Measurements from ENCODE around the gene GREM2.

GREM2 gene

GRCh38 chr1:240611619-240612480 lies at the start of gene GREM2:
GREM2 (minus strand) TSS chr1:240612155; CDS start chr1:240493475, 118,680 bp downstream.
- DNase-seq (ENCODE audit: low read depth), result peak; percentile 26

DNA sequence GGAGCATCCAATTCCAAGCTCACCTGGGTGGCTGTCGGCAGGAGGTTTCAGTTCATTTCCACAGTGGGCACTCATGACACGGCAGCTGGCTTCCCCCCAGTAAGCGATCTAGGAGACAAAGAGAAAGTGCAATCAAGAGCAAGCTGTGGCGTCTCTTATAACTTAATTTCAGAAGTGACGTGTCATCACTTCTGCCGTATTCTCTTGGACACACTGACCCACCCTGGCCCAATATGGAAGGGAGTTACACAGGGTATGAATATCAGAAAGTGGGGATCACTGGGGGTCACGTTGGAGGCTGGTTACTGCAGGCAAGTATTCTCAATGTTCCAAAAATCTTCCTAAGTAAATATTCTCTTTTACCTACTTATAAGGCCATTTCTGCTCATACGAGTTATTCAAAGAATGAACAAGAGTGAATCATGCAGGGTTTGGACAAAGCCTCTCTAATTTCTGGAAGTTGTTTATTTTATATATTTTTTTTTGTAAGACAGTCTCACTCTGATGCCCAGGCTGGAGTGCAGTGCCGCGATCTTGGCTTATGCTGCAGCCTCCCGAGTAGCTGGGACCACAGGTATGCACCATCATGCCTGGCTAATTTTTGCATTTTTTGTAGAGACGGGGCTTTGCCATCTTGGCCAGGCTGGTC lies 46.5 kb upstream of the GREM2 start:
- no peak for DNase-seq (ENCODE audit: low read depth)

- DNase-seq (ENCODE audit: low read depth), result no peak
These were observed 44.6 kb upstream of the GREM2 start for GRCh38 chr1:240656531-240656930.

DNA sequence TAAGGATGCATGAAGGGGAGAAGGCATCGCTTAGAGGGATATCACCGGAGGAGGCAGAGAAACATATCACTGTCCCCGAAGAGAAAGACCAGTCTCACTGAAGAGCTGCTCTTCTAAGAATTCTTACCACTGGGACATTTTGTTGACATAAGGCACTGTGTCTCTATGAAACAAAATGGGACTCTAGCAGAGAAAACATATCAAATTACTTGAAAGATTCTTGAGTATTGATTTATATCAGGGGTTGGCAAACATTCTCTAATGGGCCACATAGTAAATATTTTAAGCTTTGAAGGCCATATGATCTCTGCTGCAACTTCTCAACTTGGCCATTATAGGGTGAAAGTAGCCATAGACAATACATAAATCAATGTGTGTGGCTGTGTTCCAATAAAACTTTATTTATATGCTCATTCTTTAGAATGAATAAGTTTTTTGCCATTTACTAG lies 41.0 kb upstream of the GREM2 start:
- DNase-seq (ENCODE audit: low read depth), result no peak

- no peak for DNase-seq (ENCODE audit: low read depth)
These were observed 40.6 kb upstream of the GREM2 start for GRCh38 chr1:240652549-240652948.

DNA sequence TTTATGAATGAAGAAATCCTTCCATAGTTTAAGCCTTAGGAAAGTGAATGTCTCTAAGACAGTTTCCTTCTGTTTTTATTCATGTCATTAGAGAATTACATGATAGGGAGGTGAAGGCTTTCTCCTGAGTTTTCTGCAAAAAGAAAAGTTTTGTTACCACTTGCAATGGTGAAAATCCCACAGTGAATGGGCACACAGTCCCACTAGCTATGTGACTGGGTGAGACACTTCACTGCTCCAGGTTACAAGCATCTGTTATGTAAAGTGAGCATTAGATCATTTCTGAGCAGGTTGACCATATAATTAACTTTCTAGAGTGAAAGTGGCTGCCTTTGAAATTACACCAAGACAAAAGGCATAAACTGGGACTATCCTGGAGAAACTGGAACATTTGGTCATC lies 38.9 kb upstream of the GREM2 start:
- no peak for DNase-seq (ENCODE audit: low read depth)

DNA sequence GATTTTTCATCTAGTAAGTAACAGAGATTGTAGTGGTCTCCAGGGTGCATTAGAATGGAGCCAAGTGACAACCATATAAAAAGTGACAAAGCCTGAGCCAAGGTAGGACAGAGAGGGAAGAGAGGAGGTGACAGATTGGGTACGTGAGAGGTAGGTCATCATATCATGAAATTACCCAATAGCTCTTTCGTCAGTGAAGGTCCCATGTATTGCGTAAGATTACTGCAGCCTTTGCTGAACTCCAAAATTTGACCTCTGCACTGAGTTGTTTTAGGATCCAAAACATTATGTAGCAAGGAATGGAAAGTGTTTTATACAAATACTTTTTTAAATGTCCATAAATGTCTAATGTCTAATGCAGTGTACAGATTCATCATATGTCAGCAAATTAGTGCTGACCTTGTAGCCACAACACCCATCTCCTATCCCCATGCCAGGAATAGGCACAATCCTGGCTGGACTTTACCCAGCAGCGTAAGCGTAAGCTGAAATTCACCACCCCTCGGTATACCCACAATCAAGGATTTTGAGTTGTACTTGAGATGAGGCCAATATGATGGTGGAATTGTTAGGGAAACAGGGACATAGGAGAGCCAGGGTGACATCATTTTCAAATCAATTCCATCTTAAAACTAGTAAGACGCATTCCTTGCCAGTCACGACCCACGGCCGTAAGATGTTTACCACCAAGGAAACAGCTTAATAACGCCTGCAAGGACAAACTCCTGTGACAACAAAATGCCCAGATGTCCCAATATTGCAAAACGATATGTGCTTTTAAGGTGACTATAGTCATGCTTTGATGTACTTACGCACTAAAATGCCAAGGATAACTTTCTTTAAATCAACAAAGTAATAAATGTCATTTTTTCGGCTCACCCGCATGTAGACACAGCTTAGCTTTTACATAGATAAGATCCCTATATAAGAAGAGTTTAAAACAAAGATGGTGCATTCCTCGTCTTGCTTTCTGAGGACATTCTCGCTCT lies 38.1 kb upstream of the GREM2 start:
- no peak for DNase-seq (ENCODE audit: low read depth)

DNA sequence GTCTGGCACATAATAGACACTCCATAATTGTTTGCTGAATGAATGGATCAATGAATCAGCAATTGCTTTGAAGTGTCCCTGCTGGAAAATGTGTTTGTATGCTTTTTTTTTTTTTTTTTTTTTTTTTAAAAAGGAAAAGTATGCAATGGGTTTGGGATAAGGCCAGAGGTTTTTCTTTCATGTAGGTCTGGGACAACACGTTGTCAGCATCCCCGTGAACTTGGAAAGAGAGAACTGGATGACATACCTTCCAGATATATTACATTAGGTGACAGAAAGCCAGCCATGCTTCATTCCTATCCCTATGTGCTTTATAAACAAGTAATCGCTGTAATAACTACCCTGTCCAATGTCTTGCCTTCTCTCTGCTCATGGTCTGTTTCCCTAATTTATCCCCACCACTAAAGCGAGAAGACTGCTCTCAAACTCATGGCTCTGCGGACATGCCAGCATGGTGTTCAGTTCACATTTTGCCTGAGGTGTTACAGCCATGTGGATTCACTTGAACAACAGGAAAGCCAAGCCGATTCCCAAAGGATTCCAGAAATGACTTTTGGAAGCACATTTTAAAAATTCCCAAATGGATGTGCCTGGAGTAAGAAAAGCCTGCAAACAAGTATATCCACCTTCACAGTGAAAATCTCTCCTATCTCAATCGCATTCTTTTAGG lies 34.8 kb upstream of the GREM2 start:
- DNase-seq (ENCODE audit: low read depth), result no peak

DNA sequence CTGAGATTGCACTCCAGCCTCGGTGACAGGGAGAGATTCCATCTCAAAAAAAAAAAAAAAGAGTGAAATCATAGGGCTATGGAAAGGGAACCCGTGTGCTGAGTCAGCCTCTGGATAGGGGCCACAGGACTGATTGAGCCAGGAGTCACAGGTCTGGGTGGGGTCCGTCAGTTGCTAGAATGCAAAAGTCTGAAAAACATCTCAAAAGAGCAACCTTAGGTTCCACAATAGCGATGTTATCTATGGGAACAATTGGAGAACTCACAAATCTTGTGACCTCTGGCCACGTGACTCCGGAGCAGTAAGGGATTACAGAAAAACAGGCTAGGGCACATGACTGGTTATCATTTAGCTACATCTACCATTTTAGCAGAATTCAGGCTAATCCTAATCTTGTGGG lies 32.8 kb upstream of the GREM2 start:
- DNase-seq (ENCODE audit: low read depth), result no peak

DNA sequence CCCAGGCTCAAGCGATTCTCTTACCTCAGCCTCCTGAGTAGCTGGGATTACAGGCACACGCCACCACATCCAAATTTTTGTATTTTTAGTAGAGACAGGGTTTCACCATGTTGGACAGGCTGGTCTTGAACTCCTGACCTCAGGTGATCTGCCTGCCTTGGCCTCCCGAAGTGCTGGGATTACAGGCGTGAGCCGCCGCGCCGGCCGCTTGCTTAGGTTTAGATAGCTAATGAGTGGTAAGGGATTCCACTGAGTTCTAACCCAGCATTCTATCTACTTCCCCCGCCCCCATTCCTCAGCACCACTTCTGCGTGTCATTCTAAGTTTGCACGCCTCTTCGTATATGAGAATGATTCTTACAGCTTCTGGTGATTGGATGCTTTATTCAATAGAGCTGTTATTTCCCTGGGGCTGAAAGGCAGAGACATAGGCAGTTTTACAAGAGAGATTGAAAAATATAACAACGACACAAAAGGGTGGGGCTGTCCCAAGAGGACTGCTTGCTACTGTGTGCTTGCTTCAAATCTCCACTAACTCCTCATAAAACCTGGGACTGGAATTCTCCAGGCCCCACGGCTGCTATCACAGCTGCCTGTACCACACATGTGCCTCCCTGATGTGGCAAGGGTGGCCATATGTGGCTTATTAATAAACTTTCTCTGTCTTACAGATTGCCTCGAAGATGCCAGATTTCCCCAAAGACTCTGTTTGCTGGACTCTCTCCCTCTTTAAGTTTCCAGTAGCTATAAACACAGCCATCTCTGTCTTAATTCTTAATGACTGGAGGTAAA lies 23.7 kb upstream of the GREM2 start:
- DNase-seq (ENCODE audit: low read depth), result no peak

- no peak for DNase-seq (ENCODE audit: low read depth)
These were observed 18.5 kb upstream of the GREM2 start for GRCh38 chr1:240630409-240630808.

GRCh38 chr1:240621249-240621648 lies 9.3 kb upstream of the GREM2 start:
- DNase-seq (ENCODE audit: low read depth), result no peak

GRCh38 chr1:240619906-240620621 lies 8.1 kb upstream of the GREM2 start:
- no peak for DNase-seq (ENCODE audit: low read depth)

DNA sequence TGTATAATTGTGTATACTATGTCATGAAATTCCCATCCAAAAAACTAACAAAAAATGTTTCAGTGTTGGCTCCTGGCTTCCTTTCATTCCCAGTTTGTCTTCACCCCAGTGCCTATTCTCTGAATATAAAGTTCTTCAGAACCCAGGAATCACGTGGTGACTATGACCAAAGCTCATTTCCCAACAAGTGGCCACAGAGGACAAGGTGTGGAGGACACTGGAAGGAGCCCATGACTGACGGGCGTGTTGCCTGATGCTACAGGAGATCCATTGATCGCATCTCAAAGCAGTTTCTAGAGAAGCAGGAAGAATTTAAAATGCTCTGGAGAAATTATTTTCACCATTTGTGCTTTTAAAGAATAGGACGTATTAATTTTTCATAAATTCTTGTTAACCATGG lies 7.4 kb upstream of the GREM2 start:
- DNase-seq (ENCODE audit: low read depth), result no peak

GRCh38 chr1:240618946-240619345 lies 7.0 kb upstream of the GREM2 start:
- DNase-seq (ENCODE audit: low read depth), result no peak

DNA sequence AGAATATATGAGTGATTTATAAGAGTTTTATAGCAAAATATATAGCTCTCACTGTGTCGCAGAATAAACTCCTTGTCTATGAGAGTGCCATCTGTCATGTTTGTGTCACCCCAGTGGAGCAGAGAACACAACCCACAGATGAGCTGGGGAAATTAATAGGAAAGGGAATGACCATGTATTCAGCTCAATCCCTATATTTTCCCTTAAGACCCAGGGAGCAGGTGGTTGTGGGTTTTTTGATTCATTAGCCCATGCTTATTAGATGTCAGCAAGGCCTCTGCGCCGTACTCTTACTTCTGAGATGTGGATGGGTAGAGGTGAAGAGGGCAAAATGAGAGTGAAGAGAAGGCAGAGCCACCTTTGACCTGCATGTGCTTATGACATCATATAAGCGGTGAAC lies 4.1 kb upstream of the GREM2 start:
- DNase-seq (ENCODE audit: low read depth), result no peak

DNA sequence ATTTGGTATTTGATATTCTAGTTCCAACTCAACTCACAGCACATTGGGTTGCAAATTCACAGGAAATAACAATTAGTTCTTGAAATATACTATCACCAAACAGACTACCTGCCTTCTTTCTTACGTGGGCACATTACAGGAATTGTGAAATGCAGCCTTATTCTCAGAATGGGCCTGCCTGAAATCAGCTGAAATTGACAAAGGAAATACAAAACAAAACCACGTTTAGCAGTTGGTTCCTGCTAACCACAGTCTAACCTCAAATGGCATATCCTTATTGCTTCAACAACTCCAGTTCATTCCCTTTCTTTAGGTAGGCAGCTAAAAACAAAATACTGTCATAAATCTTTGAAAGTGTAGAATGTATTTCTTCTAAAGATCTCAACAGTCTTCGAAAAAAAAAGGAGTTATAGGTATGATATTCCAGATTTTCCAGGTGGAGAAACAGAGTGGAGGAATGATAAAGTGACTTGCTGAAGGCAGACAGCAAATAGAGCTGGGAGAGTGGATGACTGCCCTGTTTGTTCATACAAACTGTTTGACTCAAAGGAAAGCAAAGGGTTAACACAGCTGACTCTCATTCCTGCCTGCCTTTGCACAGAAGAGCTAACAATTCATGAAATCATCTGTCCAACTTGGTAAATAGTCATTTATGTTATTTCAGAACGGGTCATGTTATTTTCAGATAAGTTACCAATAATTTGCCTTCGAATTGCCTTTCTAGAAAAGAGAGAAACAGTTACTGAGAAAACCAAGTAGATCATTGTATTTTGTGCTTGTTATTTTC lies 1.6 kb upstream of the GREM2 start:
- DNase-seq (ENCODE audit: low read depth), result no peak

- no peak for DNase-seq (ENCODE audit: low read depth)
These were observed 856 bp upstream of the GREM2 start for GRCh38 chr1:240612811-240613210.

- DNase-seq (ENCODE audit: low read depth), result no peak
These were observed 732 bp downstream of the GREM2 start for GRCh38 chr1:240611228-240611618.

Data from activated T-cell treated with anti-CD3 and anti-CD28 coated beads for 48 hours (primary cell).